MCF 10A (cell line): ENCODE data around the gene TMED1. TPM values are rescaled to one million over a fixed set of nuclear protein-coding genes. Genes with fewer than 3 reads are reported as not detected.

Experiments
- BruUV-seq: library from RNA; stranded (reverse); fragments of 400-500 nt; replicated peaks from 2 replicates; lab custom pipeline; 2021; lab: Mats Ljungman, UMichigan
- CTCF ChIA-PET: fragments of 300-600 bp; sonication (Branson Sonifier 250); formaldehyde crosslinking; extraction: SDS; loops from one replicate; lab custom pipeline; 2021; ENCODE audit warnings: antibody characterized with exemption, inconsistent platforms; lab: Yijun Ruan, JAX
- POLR2A ChIA-PET: fragments of 300-600, 350-650 bp; sonication (Branson Sonifier 250); formaldehyde crosslinking; extraction: SDS; loops from one replicate; lab custom pipeline; 2020; ENCODE audit warnings: antibody characterized with exemption, inconsistent platforms; lab: Yijun Ruan, JAX
- DNase-seq: peaks from one replicate; pipeline ENCODE4 v3.0.0-alpha.2; 2018; ENCODE audit not compliant: unreplicated experiment
- H3K27ac Mint-ChIP-seq: one replicate; pipeline ENCODE4 v1.8.0; 2022; ENCODE audit warnings: mild to moderate bottlenecking, low read depth, mixed read lengths; ENCODE audit not compliant: unreplicated experiment
- H3K27me3 Mint-ChIP-seq: one replicate; pipeline ENCODE4 v1.8.0; 2022; ENCODE audit warnings: mixed read lengths; ENCODE audit not compliant: insufficient read depth, unreplicated experiment
- H3K36me3 Mint-ChIP-seq: one replicate; pipeline ENCODE4 v1.8.0; 2022; ENCODE audit warnings: mild to moderate bottlenecking, moderate library complexity, mixed read lengths; ENCODE audit not compliant: insufficient read depth, unreplicated experiment
- H3K4me1 Mint-ChIP-seq: one replicate; pipeline ENCODE4 v1.8.0; 2022; ENCODE audit warnings: mixed read lengths; ENCODE audit not compliant: insufficient read depth, unreplicated experiment
- H3K4me3 Mint-ChIP-seq: one replicate; pipeline ENCODE4 v1.8.0; 2022; ENCODE audit warnings: mild to moderate bottlenecking, moderate library complexity, mixed read lengths; ENCODE audit not compliant: unreplicated experiment
- H3K9me3 Mint-ChIP-seq: one replicate; pipeline ENCODE4 v1.8.0; 2022; ENCODE audit warnings: mixed read lengths; ENCODE audit not compliant: unreplicated experiment
- intact Hi-C: fragments of 100-400 bp; cut with micrococcal nuclease; formaldehyde crosslinking; loops from 2 replicates; pipeline ENCODE4 v1.14.1; 2022
- total RNA-seq: library from RNA; stranded (reverse); gene quantifications from 2 replicates; pipeline ENCODE4 v1.2.3, GENCODE V29; 2022
- TF ChIP-seq, protein P1 (sequence below): fragments of 200-600 bp; IDR thresholded peaks from one replicate; pipeline ENCODE4 v1.8.0; 2022; ENCODE audit warnings: antibody characterized with exemption, mild to moderate bottlenecking; ENCODE audit not compliant: unreplicated experiment

The TMED1 gene
- total RNA-seq, 1 experiment from 2014 or later = 23.2 TPM

DNA sequence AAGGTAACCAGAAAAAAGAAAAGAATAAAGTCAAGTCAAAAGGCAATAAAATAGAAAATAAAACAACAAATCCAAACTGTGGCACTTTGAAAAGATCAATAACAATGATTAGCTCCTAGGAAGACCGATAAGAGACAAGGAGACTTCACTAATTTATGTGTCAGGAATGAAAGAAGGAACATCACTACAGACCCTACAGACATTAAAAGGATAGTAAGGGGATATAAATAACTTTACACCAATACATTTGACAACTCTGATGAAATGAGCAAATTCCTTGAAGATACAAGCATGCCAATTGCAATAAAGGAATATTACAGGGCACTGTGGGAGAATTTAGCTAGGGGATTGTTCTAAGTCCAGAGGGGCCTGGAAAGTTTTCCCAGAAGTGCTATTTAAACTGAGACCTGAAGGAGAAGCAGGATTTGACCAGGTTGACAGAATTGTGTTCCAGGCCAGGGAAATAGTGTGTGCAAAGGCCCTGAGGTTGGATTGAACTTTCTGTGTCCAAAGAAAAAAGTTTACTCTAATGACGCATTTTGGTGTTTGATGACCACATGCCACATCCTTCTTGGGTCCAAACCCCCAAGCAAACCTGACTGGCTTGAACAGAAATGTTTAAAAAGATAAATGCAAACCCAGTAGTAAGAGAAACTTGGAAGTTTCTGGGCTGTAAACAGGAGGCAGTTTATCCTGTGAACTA is 10.6 kb upstream of the TMED1 start:
- TF ChIP-seq, protein P1, sequence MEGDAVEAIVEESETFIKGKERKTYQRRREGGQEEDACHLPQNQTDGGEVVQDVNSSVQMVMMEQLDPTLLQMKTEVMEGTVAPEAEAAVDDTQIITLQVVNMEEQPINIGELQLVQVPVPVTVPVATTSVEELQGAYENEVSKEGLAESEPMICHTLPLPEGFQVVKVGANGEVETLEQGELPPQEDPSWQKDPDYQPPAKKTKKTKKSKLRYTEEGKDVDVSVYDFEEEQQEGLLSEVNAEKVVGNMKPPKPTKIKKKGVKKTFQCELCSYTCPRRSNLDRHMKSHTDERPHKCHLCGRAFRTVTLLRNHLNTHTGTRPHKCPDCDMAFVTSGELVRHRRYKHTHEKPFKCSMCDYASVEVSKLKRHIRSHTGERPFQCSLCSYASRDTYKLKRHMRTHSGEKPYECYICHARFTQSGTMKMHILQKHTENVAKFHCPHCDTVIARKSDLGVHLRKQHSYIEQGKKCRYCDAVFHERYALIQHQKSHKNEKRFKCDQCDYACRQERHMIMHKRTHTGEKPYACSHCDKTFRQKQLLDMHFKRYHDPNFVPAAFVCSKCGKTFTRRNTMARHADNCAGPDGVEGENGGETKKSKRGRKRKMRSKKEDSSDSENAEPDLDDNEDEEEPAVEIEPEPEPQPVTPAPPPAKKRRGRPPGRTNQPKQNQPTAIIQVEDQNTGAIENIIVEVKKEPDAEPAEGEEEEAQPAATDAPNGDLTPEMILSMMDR = no peak
- Mint-ChIP-seq H3K36me3 (no peaks in the 10 kb centered on the region), H3K27ac (no peak overlapping the region), H3K4me3 (no peak overlapping the region), H3K4me1 (no peaks in the 10 kb centered on the region), H3K27me3 (no peaks in the 10 kb centered on the region), H3K9me3 (no peaks in the 10 kb centered on the region)
- ChIA-PET POLR2A (interaction anchor here (1.1 kb wide), 1 partner anchor 8 kb away, joined by 3 read pairs; no protein-coding TSS in a partner anchor), CTCF (interaction anchor here (0.6 to 1.8 kb wide), 3 partner anchors 10 to 60 kb away, joined by 3 to 11 read pairs (median 4); partner anchors contain the start of gene TMED1)
- intact Hi-C loops = no loop called here
- no peak for DNase-seq
- no TSS peak for BruUV-seq

DNA sequence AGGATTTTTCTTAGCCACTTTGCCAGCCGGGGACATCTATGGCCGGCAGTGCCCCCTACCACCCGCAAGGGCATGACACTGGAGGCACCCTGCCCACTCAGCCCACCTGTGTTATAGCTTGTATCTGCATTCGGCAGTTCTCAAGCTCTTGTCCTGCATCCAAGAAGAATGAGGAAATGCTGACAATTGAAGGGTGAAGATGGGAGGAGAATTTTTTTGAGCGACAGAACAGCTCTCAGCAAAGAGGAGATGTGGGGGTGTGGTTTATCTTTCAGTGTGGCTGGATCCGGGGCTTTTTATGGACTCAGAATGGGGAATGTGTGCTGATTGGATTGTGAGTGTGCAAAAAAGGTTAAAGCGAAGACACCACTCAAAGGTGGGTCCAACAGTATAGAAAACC is 6.8 kb upstream of the TMED1 start:
- peaks cover 7% of the 10 kb centered on the region for H3K9me3 Mint-ChIP-seq
- DNase-seq = no peak
- no peaks in the 10 kb centered on the region for H3K4me1 Mint-ChIP-seq
- no peaks in the 10 kb centered on the region for H3K36me3 Mint-ChIP-seq
- BruUV-seq = no TSS peak
- H3K4me3 Mint-ChIP-seq = no peak overlapping the region
- no peak overlapping the region for H3K27ac Mint-ChIP-seq
- ChIA-PET CTCF (interaction anchor here (1.0 to 1.1 kb wide), 2 partner anchors 16 to 28 kb away, joined by 3 to 4 read pairs; no protein-coding TSS in a partner anchor), POLR2A (interaction anchor here (1.0 kb wide), 1 partner anchor 277 kb away, joined by 3 read pairs; the partner anchor contains the start of gene KRI1)
- intact Hi-C loops = no loop called here
- no peaks in the 10 kb centered on the region for H3K27me3 Mint-ChIP-seq
- TF ChIP-seq, protein P1 = no peak

- no peak for DNase-seq
- POLR2A ChIA-PET = interaction anchor here (0.7 kb wide), 1 partner anchor 51 kb away, joined by 4 read pairs; no protein-coding TSS in a partner anchor
- H3K27ac Mint-ChIP-seq = no peak overlapping the region
- H3K9me3 Mint-ChIP-seq = peaks cover 12% of the 10 kb centered on the region
- peaks cover 13% of the 10 kb centered on the region for H3K36me3 Mint-ChIP-seq
- no TSS peak for BruUV-seq
- peaks cover 8% of the 10 kb centered on the region for H3K4me1 Mint-ChIP-seq
- H3K27me3 Mint-ChIP-seq = no peaks in the 10 kb centered on the region
- H3K4me3 Mint-ChIP-seq = no peak overlapping the region
- CTCF ChIA-PET = interaction anchor here (0.6 to 7.4 kb wide), 6 partner anchors 25 to 618 kb away, joined by 3 to 62 read pairs (median 3); partner anchors contain the start of gene DNM2
- intact Hi-C loops = no loop called here
- TF ChIP-seq, protein P1 = no peak
Measured at GRCh38 chr19:10839114-10840050, 3.4 kb upstream of the TMED1 start.
